ENCODE data around the gene FGD2. TPM values are rescaled to one million over a fixed set of nuclear protein-coding genes. Genes with fewer than 3 reads are reported as not detected.
"Not testable (repeated sequence)": the region's sequence is repeated elsewhere in the genome, so short reads cannot be mapped to it uniquely, and the experiment has no call there.

The FGD2 gene
- total and polyA plus RNA-seq, 10 donors, result 63.4 to 426 (median 270) TPM

- peak within 1 kb of the TSS; percentile 90 to 98 (median 96) for H3K27ac ChIP-seq
- H3K4me3 ChIP-seq, result peak within 1 kb of the TSS; percentile 97 to 99 (median 98)
- H3K9me3 ChIP-seq, result no peaks in the 10 kb centered on the region
- DNase-seq, result peak; percentile 96
- TF ChIP-seq CTCF (IDR thresholded peaks at IDR 0.05 in 8 of 11, conservative IDR thresholded peaks at IDR 0.05 in 3 of 11) (peak in 1 of 11 experiments; percentile 5), POLR2AphosphoS5 (IDR thresholded peaks at IDR 0.05) (peak; percentile 94 to 95 (median 94)), POLR2A (IDR thresholded peaks at IDR 0.05) (peak in 2 of 3 donors; percentile 82 to 85)
- H3K36me3 ChIP-seq, result peaks cover 0 to 18% (median 4%) of the 10 kb centered on the region in 6 donors
- WGBS, 5 donors, result 0 to 1% (median 0%) methylated on average over 45 to 101 of the region's 101 CpGs
- H3K27me3 ChIP-seq (replicated peaks in 1 of 7), result no peaks in the 10 kb centered on the region
- H3K4me1 ChIP-seq, result peaks cover 30 to 61% (median 51%) of the 10 kb centered on the region in 6 donors
- intact Hi-C loops (cut with DNase I; ENCODE audit: low total_unique reads), result no loop called here
Measured at GRCh38 chr6:36985808-36986703, 19.4 kb upstream of the FGD2 start, which contains the start of gene MTCH1. MTCH1 (minus strand) TSS chr6:36986196; CDS start chr6:36986173, 23 bp downstream.

GRCh38 chr6:36986704-36987047, 18.8 kb upstream of the FGD2 start:
- WGBS, 5 donors, result 3 to 6% (median 5%) methylated on average over 8 of the region's 8 CpGs
- no peaks in the 10 kb centered on the region for H3K9me3 ChIP-seq
- H3K36me3 ChIP-seq, result peaks cover 0 to 12% (median under 1%) of the 10 kb centered on the region in 6 donors
- DNase-seq, result no peak
- peak overlapping the region; percentile 97 to 99 (median 98) for H3K4me3 ChIP-seq
- H3K27ac ChIP-seq, result peak overlapping the region; percentile 90 to 98 (median 96)
- intact Hi-C loops (cut with DNase I; ENCODE audit: low total_unique reads), result no loop called here
- H3K4me1 ChIP-seq, result peaks cover 25 to 54% (median 45%) of the 10 kb centered on the region in 6 donors
- TF ChIP-seq CTCF (IDR thresholded peaks at IDR 0.05 in 8 of 11, conservative IDR thresholded peaks at IDR 0.05 in 3 of 11), result no peak
- TF ChIP-seq POLR2A (IDR thresholded peaks at IDR 0.05), result no peak
- TF ChIP-seq POLR2AphosphoS5 (IDR thresholded peaks at IDR 0.05), result no peak
- no peaks in the 10 kb centered on the region for H3K27me3 ChIP-seq (replicated peaks in 1 of 7)

- H3K9me3 ChIP-seq, result no peaks in the 10 kb centered on the region
- no peaks in the 10 kb centered on the region for H3K27me3 ChIP-seq (replicated peaks in 1 of 7)
- WGBS, 5 donors, result 78 to 93% (median 90%) methylated on average over 6 of the region's 6 CpGs
- H3K27ac ChIP-seq, result no peak overlapping the region
- intact Hi-C loops (cut with DNase I; ENCODE audit: low total_unique reads), result no loop called here
- H3K4me1 ChIP-seq, result peaks cover 13 to 29% (median 20%) of the 10 kb centered on the region in 6 donors
- no peak overlapping the region for H3K4me3 ChIP-seq
- H3K36me3 ChIP-seq, result no peaks in the 10 kb centered on the region
- TF ChIP-seq POLR2A (IDR thresholded peaks at IDR 0.05) (no peak), POLR2AphosphoS5 (IDR thresholded peaks at IDR 0.05) (no peak), CTCF (IDR thresholded peaks at IDR 0.05 in 8 of 11, conservative IDR thresholded peaks at IDR 0.05 in 3 of 11) (no peak)
- DNase-seq, result no peak
Measured at GRCh38 chr6:36989264-36989663, 16.2 kb upstream of the FGD2 start.

GRCh38 chr6:36990401-36990800, 15.1 kb upstream of the FGD2 start:
- H3K36me3 ChIP-seq; H3K27ac ChIP-seq; intact Hi-C loops (cut with DNase I; ENCODE audit: low total_unique reads); DNase-seq; H3K9me3 ChIP-seq; H3K27me3 ChIP-seq (replicated peaks in 1 of 7); H3K4me3 ChIP-seq: not testable (repeated sequence)
- H3K4me1 ChIP-seq, result peaks cover 7 to 17% (median 11%) of the 10 kb centered on the region in 6 donors
- WGBS, 5 donors, result 83 to 97% (median 86%) methylated on average over 2 of the region's 2 CpGs
